Measurements from ENCODE around the gene KIZ.

KIZ gene

DNA sequence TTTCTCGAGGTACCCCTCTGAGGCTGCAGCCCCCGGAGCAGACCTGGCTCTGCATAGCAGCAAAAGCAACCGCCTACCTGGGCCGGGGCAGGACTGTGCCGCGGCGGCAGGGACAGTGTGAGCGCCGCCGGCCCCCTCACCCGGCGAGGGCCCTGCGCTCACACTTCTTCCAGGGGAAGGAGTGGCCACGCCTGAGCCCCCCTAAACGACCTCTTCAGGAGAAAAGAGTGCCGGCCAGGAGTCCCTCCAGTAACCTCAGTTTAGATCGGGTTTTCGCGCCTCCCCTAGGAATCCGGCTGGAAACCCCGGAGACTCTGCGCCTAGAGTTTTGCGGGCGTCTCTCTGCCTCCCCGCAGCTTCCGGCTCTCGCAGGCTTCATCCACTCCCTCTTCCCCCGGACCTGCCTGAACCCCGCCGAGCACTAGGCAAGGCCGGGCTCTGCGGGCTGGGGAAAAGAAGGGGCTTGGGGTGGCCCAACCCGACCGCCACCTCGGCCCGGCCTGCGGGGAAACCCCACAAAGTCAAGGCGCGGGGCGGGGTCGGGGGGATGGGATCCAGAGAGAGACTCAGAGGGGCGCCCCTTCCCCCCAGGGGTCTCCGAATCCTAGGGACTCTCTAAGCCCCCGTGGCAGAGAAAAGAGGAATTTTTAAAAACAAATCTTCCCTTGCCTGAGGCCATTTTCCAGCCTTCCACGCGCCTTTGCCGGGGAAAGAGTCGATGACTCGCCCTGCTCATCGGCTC, 20.3 kb upstream of the KIZ start:
- no peak for DNase-seq

DNA sequence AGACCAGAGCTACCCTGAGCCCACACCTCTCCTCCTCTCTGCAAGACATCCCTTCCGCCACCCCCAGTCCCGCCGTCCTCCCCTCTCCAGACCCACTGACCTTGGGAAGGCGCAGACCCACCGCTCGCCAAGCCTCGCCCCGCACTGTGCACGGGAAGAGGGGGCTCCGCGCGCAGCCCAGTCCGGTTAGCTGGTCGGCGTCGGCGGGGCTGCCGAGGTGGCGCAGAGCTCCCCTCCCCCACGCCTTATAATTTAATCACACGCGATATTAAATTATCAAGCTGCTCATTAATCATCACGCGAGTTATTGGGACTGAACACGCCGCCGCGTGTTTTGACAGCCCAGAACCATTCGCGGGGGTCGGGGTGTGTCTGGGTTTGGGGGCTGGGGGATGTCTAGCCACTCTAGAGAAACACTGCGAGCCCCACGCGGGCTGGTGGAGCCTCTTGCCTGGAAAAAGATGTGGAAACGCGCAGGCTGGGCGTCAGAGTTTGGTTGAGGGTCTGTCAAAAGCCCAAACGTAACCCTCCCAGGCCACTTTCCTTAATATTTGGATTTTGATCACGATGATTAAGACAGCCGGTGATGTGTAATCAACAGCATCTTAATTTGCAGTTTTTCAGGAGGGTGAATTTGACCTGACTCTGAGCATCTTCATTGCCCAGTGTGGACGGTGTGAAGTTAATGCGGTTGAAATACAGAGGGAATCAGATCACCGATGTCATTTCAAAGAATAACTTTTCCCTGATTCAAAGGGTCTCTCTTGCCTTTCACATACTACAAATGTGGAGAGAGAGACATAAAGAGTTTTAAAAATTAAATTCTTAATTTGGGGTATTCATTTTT, 19.5 kb upstream of the KIZ start, which contains the start of gene LINC00237:
LINC00237 (minus strand) TSS at position 188 of the 847 bp plus-strand sequence.
- DNase-seq, result no peak

DNA sequence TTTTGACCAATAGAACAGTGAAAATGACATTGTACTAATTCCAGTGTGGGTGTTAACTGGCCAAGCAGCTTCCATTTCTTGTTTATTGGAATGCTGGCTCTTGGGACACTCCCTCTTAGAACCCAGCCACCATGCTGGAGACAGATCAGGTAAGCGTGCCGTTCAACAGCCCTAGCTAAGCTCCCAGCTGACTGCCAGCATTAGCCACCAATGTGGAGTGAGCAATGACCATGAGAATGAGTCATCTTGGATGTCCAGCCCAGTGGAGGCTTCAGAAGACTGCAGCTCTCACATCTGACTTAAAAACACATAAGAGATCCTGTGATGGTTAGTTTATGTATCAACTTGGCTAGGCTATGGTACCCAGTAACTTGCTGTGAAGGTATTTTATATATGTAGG, 16.7 kb upstream of the KIZ start:
- no peak for DNase-seq

DNA sequence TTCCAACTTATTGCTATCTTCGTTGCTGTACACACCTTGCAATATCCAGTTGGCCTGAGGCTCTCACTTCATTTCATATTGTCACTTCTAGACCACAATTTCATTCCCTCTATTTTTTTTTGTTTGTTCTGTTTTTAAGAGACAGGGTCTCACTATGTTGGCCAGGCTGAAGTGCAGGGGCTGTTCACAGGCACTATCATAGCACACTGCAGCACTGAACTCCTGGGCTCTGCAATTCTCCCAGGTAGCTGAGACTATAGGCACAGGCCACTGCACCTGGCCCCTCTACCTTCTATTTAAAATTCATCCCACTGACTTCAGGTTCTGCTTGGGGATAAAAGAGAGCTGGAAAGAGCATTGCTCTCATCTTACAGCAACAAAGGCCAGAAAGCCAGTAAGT, 15.1 kb upstream of the KIZ start:
- no peak for DNase-seq

DNA sequence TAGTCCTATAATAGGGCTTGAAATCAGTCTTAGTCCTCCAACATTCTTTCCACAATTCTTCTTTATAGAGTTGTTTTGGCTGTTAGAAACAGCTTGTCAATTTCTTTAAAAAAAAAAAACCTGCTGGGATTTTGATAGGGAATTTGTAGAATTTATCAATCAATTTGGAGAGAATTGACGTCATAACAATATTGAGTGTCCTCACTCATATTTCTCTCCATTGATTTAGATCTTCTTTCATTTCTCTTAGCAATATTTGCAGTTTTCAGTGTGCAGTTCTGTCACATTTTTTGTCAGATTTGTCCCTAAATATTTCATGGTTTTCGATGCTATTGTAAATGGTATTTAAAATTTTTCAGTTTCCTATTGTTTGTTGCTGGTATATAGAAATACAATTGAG, 14.5 kb upstream of the KIZ start:
- no peak for DNase-seq

- no peak for DNase-seq
Observed at GRCh38 chr20:21113697-21114096, 12.2 kb upstream of the KIZ start.

DNA sequence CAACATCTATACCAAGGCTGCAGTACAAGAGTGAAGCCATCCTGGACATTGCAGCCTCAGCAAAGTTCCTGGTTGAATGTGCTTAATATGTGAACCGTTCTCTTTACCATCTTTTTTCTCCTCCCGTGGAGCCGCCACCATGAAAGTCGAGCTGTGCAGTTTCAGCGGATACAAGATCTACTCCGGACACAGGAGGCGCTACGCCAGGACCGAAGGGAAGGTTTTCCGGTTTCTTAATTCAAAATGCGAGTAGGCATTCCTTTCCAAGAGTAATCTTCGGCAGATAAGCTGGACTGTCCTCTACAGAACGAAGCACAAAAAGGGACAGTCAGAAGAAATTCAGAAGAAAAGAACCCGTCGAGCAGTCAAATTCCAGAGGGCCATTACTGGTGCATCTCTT, 11.3 kb upstream of the KIZ start:
- DNase-seq, result no peak

- DNase-seq, result no peak
Observed at GRCh38 chr20:21117521-21117920, 8.4 kb upstream of the KIZ start.

DNA sequence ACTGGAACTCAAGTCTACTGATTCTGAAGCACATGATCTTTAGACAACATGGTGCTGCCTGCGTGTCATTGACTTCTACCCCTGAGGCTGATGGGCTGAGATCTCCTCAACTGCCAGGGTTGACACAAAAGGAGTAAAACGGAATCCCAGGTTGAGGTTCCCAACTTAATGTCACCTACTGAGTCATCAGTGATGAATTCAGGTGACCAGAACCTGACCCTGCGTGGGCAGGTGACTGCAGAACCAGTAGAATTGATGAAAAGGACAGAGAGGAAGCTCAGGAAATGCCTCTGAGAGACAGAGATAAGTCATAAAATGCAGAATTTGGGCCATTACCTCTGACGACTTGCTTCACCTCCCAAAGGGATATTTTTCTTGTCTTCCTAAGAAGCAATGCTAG, 7.7 kb upstream of the KIZ start:
- DNase-seq, result no peak

- DNase-seq, result no peak
Observed at GRCh38 chr20:21118782-21119181, 7.1 kb upstream of the KIZ start.

DNA sequence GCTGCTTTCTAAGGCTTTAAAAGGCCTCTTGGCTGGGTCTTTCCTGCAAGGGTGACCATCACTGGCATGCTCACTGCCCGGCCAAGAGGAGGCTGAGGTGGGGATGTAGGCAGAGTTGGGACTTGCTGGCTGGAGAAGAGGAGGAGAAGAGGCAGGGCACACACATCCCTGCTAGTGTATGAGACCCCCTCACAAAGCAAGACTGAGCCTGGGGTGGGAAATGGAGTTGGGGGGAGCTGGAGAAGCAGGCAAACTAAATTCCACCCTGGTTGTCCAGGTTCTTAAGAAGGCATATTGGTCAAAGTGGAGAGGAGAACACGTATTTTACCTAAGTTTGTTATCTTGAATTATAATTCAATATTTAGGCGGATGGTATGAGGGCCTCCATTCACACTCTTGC, 1.7 kb upstream of the KIZ start:
- no peak for DNase-seq

DNA sequence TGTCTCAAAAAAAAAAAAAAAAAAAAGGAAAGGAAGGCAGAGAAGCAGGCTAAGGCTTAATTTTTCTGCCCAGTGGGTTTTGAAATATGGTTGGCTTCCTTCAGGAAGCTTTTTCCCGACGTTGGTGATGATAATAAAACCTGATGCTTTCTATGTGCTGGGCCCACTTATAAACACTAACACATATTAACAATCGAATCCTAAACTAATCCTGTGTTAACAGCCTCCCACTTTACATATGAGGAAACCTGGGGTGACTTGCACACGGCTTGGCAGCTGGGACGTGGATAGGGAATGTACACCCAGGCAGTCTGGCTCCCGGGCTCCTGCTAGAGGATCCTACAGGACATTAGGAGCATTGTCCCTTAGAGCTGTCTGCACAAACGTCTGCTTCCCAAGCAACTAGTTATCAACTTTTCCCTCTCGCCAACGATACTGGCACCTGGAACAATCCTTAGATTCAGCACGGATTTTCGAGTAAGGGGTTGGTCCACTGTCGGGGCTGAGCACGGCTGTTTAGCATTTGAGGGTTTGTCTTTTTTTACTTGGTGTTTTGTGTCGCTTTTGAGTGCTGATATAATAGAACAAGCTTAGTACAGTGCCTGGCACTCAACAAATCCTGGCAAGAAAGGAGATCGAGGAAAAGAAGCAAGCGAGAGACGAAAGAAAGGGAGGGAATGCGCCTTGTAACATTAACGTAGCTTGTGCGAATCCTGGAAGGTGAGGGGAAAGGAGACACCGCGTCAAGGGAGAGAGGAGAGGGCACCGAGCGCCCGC, 622 bp upstream of the KIZ start:
- no peak for DNase-seq

GRCh38 chr20:21126581-21126870, 644 bp downstream of the KIZ start:
- DNase-seq, result no peak

DNA sequence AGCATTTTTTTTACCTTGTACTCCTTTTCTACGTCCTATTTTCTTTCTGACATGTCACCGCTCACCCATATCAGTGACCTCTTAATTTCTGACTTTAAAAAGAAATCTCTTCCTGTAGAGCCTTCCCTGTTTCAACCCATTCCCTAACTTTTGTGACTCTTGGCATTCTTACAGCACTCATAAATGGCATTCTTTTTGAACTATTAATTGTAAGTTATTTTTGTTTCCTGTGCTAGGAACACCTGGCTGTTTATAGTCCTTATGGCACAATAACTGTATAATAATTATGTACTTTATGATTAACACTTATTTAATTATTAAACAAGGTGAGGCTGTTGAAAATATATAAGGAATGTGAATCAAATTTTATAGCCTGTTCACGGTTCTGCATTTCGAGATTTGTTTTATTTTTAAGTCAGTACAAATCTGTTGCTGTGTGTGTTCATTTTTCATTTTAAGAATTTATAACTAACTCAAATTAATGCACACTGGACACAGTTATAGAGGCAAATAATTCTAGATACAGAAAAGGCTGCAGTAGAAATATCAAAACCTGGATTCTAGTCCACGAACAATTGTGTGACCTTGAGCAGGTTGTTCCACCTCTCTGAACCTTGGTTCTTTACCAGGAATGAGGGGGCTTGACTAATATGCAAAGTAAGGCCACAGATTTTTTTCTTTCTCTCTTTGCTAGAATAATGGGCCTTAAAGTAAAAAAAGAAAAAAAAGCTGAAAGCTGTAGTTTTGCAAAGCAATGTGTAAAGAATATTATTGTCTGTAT, 1.5 kb downstream of the KIZ start:
- DNase-seq, result no peak

DNA sequence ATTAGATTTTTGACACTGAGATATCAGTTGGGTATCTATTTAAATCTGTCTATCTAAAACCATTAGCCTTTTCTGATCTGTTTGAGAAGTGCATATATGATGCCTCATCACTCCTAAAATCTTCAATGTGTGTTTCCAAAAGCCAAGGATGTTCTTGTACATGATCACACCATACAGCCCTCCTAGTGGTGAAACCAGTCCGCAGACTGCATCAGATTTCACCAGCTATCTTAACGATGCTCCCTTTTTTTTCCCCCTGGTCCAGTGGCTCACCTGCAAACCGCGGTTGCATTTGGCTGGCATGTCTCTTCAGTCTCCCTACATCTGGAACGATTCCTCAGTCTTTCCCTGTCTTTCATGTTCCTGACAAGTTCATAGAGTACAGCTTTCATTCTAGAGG, 4.0 kb downstream of the KIZ start:
- DNase-seq, result no peak

DNA sequence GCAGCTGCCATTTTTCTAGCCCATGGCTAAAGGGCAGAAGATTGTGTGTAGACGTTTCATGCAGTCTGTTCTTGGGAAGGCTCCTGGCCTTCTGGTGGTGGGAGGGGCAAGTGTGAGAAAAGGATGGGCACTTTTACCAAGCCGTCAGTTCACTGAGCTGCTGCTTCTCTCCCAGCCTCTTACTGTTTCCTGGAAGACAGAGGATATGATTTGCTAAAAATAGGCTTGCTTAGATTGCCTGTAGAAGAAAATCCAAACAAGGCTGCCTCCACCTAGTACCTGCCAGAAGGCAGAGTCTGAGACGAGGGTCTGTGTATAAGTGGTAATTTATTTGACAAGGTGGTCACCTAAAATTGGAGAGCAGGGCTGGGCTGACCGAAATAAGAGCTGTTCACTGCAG, 7.5 kb downstream of the KIZ start:
- DNase-seq, result no peak

DNA sequence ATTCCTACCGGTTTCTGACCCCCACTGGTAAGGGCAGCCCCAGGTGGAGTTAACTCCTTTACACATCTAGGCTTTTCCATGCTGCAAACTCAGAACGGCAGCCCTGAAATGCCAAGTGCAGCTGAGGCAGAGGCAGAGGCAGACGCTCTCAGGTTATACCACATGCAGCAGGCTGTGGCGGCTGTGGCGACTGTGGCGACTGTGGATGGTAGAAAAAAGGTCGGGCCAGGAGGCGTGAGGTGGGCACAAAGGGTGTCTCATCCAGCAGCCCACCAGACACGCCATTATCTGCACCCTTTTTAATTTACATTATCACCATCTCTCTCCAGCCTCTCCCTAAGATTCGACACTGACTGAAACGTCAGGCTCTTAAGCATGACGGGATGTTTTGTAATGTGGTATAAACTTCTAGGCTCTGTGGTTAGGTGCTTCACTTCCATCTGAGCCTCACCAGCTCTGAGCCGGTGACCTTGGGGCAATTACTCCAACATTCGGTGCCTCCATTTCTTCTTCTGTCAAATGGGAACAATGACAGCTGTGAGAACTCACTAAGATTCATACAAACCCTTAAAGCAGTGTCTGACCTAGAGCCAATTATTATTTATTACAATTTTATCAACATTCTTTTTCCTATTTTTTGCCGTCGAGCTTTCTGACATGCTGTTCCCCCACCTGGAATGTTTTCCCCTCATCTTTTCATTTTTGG, 8.2 kb downstream of the KIZ start:
- no peak for DNase-seq

DNA sequence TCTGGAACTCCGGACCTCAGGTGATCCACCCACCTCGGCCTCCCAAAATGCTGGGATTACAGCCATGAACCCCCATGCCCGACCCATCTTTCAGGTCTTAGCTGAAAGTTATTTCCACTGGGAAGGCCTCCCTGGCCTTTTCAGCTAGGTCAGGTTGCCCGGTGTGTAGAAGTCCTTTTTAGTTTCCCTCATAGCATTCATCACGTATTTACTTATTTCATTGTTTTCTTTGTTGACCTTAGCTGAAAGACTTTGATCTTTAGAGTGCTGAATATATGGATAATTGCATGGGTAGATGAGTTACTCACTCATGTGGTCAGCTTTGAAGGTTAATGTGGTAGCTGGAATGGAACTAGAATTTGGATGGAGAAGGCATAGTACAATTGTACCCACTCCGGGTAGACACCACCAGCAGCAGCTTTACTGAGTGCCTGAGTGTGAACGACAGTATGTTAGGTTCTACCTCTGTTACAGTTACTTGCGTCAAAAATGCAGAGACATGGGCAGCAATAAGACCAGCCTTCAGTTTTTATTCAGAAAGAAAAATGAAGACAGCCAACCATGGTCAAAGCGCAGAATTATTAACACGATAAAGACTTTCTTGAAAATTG, 9.1 kb downstream of the KIZ start:
- DNase-seq, result no peak

- no peak for DNase-seq
Observed at GRCh38 chr20:21136015-21136732, 10.3 kb downstream of the KIZ start.

DNA sequence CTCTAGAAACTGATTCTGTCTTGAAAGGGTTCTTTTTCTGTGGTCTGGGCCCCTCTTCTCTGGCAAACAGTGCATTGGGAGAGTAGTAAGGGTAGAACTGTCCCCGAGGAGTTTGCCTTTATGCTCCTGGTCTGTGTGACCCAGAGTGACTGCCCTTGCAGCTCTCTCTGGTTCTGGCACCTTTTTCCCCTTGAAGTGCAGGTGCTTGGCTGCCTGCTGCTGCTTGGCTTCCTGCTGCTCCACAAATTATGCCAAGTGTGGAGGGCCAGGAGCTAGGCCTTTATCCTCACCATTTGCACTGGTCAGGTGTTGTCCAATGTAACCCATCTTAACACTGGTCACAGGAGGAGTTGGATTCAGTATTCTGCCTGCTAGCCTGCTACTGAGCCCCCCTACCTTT, 11.2 kb downstream of the KIZ start:
- DNase-seq, result no peak

DNA sequence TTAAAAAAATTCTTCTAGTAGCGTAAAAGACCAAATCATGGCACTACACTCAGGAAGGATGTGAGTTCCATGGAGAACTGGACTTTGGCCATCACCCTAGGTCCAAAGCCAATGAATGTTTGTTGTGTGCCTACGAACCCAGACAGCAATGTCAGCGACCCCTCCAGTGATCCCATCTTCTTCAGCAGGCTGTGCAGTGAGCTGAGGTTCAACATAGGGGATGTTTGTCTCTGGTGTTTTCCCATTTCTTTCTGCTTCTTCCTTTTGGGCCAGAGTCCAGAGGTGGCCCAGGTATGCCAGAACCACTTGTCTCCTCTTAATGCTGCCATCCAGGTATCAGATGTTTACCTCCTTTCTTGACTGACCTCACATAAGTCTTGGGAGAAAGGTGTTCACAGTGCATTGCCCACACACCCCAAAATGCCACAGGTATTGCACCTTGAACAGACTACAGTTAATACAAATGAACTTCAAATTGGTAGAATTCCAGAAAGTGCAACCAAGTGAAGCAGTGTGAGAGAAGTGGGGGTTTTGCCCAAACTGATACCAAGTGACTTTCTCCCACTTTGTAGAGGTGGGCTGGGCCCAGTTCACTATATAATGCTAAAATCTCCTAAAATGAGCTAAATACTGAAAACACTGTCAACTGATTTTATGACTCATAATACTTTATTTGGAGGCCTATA, 14.1 kb downstream of the KIZ start:
- DNase-seq, result no peak

All from activated T-cell treated with anti-CD3 and anti-CD28 coated beads, Interleukin-2, amount 50 U/mL, for 1 hour (primary cell).